Stimulated activated CD8-positive, alpha-beta memory T cell treated with anti-CD3 and anti-CD28 coated beads, Interleukin-12 subunit alpha, Interleukin-12 subunit beta, amount 100 ng/mL, for 1 hour (primary cell): ENCODE data around the gene RPL15.

Experiments
- DNase-seq: peaks from one replicate; pipeline ENCODE4 v3.0.0-alpha.2; 2020; ENCODE audit warnings: low read depth

Gene RPL15

GRCh38 chr3:23932571-23932970, 15.6 kb downstream of the RPL15 start:
- DNase-seq = no peak

GRCh38 chr3:23934253-23934652, 17.3 kb downstream of the RPL15 start:
- DNase-seq = no peak

- no peak for DNase-seq
These were observed 20.4 kb downstream of the RPL15 start for GRCh38 chr3:23937296-23937695.

- no peak for DNase-seq
These were observed 21.8 kb downstream of the RPL15 start for GRCh38 chr3:23938688-23939087.

GRCh38 chr3:23940775-23941174, 23.8 kb downstream of the RPL15 start:
- no peak for DNase-seq

- DNase-seq = no peak
These were observed 24.5 kb downstream of the RPL15 start for GRCh38 chr3:23941440-23941839.

- DNase-seq = no peak
These were observed 25.6 kb downstream of the RPL15 start for GRCh38 chr3:23942546-23942945.

- no peak for DNase-seq
These were observed 27.3 kb downstream of the RPL15 start for GRCh38 chr3:23944007-23944783.

GRCh38 chr3:23944861-23945662, 28.1 kb downstream of the RPL15 start, which contains the start of gene NR1D2:
TSS of gene NR1D2 (plus strand) at chr3:23945286. CDS start at chr3:23945579, 293 bp downstream.
- peak; percentile 70 for DNase-seq

- DNase-seq = no peak
These were observed 28.7 kb downstream of the RPL15 start for GRCh38 chr3:23945663-23945912.

GRCh38 chr3:23945913-23946687, 29.2 kb downstream of the RPL15 start:
- peak; percentile 95 for DNase-seq

- DNase-seq = no peak
These were observed 31.8 kb downstream of the RPL15 start for GRCh38 chr3:23948761-23949160.

GRCh38 chr3:23949784-23950183, 32.9 kb downstream of the RPL15 start:
- DNase-seq = no peak

- DNase-seq = no peak
These were observed 33.4 kb downstream of the RPL15 start for GRCh38 chr3:23950293-23950692.

GRCh38 chr3:23952646-23953045, 35.7 kb downstream of the RPL15 start:
- DNase-seq = no peak

GRCh38 chr3:23953523-23953922, 36.6 kb downstream of the RPL15 start:
- DNase-seq = no peak

GRCh38 chr3:23954144-23954543, 37.2 kb downstream of the RPL15 start:
- no peak for DNase-seq

GRCh38 chr3:23956701-23957100, 39.8 kb downstream of the RPL15 start:
- DNase-seq = no peak

GRCh38 chr3:23959135-23959900, 42.4 kb downstream of the RPL15 start:
- DNase-seq = no peak

GRCh38 chr3:23960649-23961048, 43.7 kb downstream of the RPL15 start:
- DNase-seq = no peak

- DNase-seq = no peak
These were observed 44.1 kb downstream of the RPL15 start for GRCh38 chr3:23961066-23961465.

GRCh38 chr3:23961913-23962312, 45.0 kb downstream of the RPL15 start:
- no peak for DNase-seq
